Measurements from ENCODE around the gene WDR72. TPM values are rescaled to one million over a fixed set of nuclear protein-coding genes. Genes with fewer than 3 reads are reported as not detected.

WDR72 gene
- total and polyA plus RNA-seq, 2 of the 4 experiments (the other 2 are of a cell fraction), result not detected

GRCh38 chr15:53709821-53710220 is 49.6 kb downstream of the WDR72 start:
- in situ Hi-C loops (cut with MboI; ENCODE audit: low sequenced_read_pairs), result no loop called here
- CTCF ChIA-PET, result no interaction called here

More at GRCh38 chr15:53709821-53710220, 49.6 kb downstream of the WDR72 start:
- H2AK9ac ChIP-seq (replicated peaks; ENCODE audit: low read depth, low read length, poor library complexity), result no peak overlapping the region
- BruUV-seq (replicated peaks), result no TSS peak
- no peak overlapping the region for H3K27ac ChIP-seq (ENCODE audit: insufficient read depth, low read length)
- POLR2A ChIA-PET (ENCODE audit: unreplicated experiment), result no interaction called here
- no peak overlapping the region for H3K14ac ChIP-seq (replicated peaks; ENCODE audit: low read depth, low read length)
- no peak overlapping the region for H3K9ac ChIP-seq (ENCODE audit: low read depth, low read length)
- H3K79me1 ChIP-seq (ENCODE audit: low read depth in 1 of 2, low read length in 2 of 2), result no peaks in the 10 kb centered on the region
- H3K27me3 ChIP-seq (ENCODE audit: control insufficient read depth, insufficient read depth, low read length), result no peaks in the 10 kb centered on the region
- no peak overlapping the region for H2AK5ac ChIP-seq (ENCODE audit: low read depth, low read length)
- no peak overlapping the region for H2AFZ ChIP-seq (replicated peaks; ENCODE audit: low read length, poor library complexity)
- no peaks in the 10 kb centered on the region for H3K4me1 ChIP-seq (ENCODE audit: control insufficient read depth, insufficient read depth, low read length)
- WGBS, 2 experiments (ENCODE audit: extremely low coverage in 2 of 2, insufficient read length in 1 of 2), result no CpG with 5 or more reads among the region's 2 CpGs
- no peak overlapping the region for H3K23ac ChIP-seq (ENCODE audit: low read depth, low read length)
- intact Hi-C loops (cut with micrococcal nuclease), result no loop called here
- no peaks in the 10 kb centered on the region for H3K36me3 ChIP-seq (ENCODE audit: control insufficient read depth, insufficient read depth, low read length)
- H3K9me3 ChIP-seq (ENCODE audit: control insufficient read depth, insufficient read depth, low read length), result peaks cover 2% of the 10 kb centered on the region; the same call in 1 of the 2 replicates
- H3K4me2 ChIP-seq (ENCODE audit: low read depth, low read length), result no peak overlapping the region
- H4K5ac ChIP-seq (ENCODE audit: low read depth, low read length), result no peak overlapping the region
- H2BK5ac ChIP-seq (ENCODE audit: low read depth, low read length, poor library complexity, severe bottlenecking), result no peak overlapping the region
- H2BK20ac ChIP-seq (ENCODE audit: low read depth, low read length), result no peak overlapping the region
- no peak overlapping the region for H3K56ac ChIP-seq (ENCODE audit: extremely low read depth, insufficient read depth, low read length)
- H3K4me3 ChIP-seq (ENCODE audit: insufficient read depth, low read depth, low read length), result no peak overlapping the region
- H4K20me1 ChIP-seq (ENCODE audit: insufficient read depth, low read length), result no peaks in the 10 kb centered on the region
- H2BK120ac ChIP-seq (ENCODE audit: low read depth, low read length), result no peak overlapping the region
- no peak for ATAC-seq (ENCODE audit: low read depth)
- H4K91ac ChIP-seq (ENCODE audit: insufficient read depth, low read depth, low read length), result no peak overlapping the region
- no peak overlapping the region for H3K4ac ChIP-seq (ENCODE audit: low read depth, low read length)
- dilution Hi-C loops (cut with HindIII; ENCODE audit: low sequenced_read_pairs, unreplicated experiment), result no loop called here
- TF ChIP-seq USF2 (IDR thresholded peaks at IDR 0.05; ENCODE audit: low read depth, low read length) (no peak), RCOR1 (IDR thresholded peaks at IDR 0.05; ENCODE audit: insufficient replicate concordance, low read length) (no peak), CHD1 (IDR thresholded peaks at IDR 0.05; ENCODE audit: low read depth, low read length) (no peak), MAFK (IDR thresholded peaks at IDR 0.05; ENCODE audit: low read depth, low read length) (no peak), ELK1 (IDR thresholded peaks at IDR 0.05; ENCODE audit: borderline replicate concordance, low read depth, low read length) (no peak), SMC3 (IDR thresholded peaks at IDR 0.05; ENCODE audit: low read depth, low read length) (no peak), NFE2L2 (IDR thresholded peaks at IDR 0.05; ENCODE audit: low read depth, low read length) (no peak), RAD21 (IDR thresholded peaks at IDR 0.05; ENCODE audit: low read length) (no peak), RFX5 (IDR thresholded peaks at IDR 0.05; ENCODE audit: low read depth, low read length) (no peak), FOS (IDR thresholded peaks at IDR 0.05; ENCODE audit: low read depth, low read length) (no peak)
- H3K9me1 ChIP-seq (ENCODE audit: insufficient read depth, low read length), result no peaks in the 10 kb centered on the region
- H4K8ac ChIP-seq (ENCODE audit: low read depth in 2 of 2, low read length in 2 of 2), result no peak overlapping the region
- H2BK15ac ChIP-seq (ENCODE audit: low read depth, low read length), result no peak overlapping the region
- no peak for DNase-seq
- H3K18ac ChIP-seq (ENCODE audit: low read depth, low read length), result no peak overlapping the region

All from IMR-90 (cell line).